ENCODE results near the gene JUN. TPM values are rescaled to one million over a fixed set of nuclear protein-coding genes. Genes with fewer than 3 reads are reported as not detected.

JUN gene
- total and polyA plus RNA-seq, 2 of the 13 experiments (the other 11 are each of a cell fraction or from before 2014, with no cell fraction given), result 18.2 to 22.3 TPM

GRCh38 chr1:58755468-58755872 is 28.4 kb downstream of the JUN start (continued):
- TF ChIP-seq, protein P1, sequence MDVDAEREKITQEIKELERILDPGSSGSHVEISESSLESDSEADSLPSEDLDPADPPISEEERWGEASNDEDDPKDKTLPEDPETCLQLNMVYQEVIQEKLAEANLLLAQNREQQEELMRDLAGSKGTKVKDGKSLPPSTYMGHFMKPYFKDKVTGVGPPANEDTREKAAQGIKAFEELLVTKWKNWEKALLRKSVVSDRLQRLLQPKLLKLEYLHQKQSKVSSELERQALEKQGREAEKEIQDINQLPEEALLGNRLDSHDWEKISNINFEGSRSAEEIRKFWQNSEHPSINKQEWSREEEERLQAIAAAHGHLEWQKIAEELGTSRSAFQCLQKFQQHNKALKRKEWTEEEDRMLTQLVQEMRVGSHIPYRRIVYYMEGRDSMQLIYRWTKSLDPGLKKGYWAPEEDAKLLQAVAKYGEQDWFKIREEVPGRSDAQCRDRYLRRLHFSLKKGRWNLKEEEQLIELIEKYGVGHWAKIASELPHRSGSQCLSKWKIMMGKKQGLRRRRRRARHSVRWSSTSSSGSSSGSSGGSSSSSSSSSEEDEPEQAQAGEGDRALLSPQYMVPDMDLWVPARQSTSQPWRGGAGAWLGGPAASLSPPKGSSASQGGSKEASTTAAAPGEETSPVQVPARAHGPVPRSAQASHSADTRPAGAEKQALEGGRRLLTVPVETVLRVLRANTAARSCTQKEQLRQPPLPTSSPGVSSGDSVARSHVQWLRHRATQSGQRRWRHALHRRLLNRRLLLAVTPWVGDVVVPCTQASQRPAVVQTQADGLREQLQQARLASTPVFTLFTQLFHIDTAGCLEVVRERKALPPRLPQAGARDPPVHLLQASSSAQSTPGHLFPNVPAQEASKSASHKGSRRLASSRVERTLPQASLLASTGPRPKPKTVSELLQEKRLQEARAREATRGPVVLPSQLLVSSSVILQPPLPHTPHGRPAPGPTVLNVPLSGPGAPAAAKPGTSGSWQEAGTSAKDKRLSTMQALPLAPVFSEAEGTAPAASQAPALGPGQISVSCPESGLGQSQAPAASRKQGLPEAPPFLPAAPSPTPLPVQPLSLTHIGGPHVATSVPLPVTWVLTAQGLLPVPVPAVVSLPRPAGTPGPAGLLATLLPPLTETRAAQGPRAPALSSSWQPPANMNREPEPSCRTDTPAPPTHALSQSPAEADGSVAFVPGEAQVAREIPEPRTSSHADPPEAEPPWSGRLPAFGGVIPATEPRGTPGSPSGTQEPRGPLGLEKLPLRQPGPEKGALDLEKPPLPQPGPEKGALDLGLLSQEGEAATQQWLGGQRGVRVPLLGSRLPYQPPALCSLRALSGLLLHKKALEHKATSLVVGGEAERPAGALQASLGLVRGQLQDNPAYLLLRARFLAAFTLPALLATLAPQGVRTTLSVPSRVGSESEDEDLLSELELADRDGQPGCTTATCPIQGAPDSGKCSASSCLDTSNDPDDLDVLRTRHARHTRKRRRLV (CRISPR knock-in tag; IDR thresholded peaks at IDR 0.05), result 0 out of 2 replicates have a peak, but pooled peaks have one; percentile 70
- TF ChIP-seq KMT2B (CRISPR knock-in tag; IDR thresholded peaks at IDR 0.05), result peak; percentile 63; the same call in 1 of the 2 replicates
- TF ChIP-seq, protein P2, sequence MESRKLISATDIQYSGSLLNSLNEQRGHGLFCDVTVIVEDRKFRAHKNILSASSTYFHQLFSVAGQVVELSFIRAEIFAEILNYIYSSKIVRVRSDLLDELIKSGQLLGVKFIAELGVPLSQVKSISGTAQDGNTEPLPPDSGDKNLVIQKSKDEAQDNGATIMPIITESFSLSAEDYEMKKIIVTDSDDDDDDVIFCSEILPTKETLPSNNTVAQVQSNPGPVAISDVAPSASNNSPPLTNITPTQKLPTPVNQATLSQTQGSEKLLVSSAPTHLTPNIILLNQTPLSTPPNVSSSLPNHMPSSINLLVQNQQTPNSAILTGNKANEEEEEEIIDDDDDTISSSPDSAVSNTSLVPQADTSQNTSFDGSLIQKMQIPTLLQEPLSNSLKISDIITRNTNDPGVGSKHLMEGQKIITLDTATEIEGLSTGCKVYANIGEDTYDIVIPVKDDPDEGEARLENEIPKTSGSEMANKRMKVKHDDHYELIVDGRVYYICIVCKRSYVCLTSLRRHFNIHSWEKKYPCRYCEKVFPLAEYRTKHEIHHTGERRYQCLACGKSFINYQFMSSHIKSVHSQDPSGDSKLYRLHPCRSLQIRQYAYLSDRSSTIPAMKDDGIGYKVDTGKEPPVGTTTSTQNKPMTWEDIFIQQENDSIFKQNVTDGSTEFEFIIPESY (CRISPR knock-in tag; IDR thresholded peaks at IDR 0.05), result peak; percentile 15; the same call in 1 of the 2 replicates
- no peak for TF ChIP-seq GTF3A (CRISPR knock-in tag; conservative IDR thresholded peaks at IDR 0.05)
- no peak for TF ChIP-seq ZEB1 (IDR thresholded peaks at IDR 0.05; ENCODE audit: insufficient replicate concordance, low read depth)
- TF ChIP-seq, protein P3, sequence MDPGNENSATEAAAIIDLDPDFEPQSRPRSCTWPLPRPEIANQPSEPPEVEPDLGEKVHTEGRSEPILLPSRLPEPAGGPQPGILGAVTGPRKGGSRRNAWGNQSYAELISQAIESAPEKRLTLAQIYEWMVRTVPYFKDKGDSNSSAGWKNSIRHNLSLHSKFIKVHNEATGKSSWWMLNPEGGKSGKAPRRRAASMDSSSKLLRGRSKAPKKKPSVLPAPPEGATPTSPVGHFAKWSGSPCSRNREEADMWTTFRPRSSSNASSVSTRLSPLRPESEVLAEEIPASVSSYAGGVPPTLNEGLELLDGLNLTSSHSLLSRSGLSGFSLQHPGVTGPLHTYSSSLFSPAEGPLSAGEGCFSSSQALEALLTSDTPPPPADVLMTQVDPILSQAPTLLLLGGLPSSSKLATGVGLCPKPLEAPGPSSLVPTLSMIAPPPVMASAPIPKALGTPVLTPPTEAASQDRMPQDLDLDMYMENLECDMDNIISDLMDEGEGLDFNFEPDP (CRISPR knock-in tag; conservative IDR thresholded peaks at IDR 0.05), result no peak
- TF ChIP-seq PBX2 (CRISPR knock-in tag; IDR thresholded peaks at IDR 0.05), result no peak
- peak; percentile 90 for TF ChIP-seq SALL1 (CRISPR knock-in tag; IDR thresholded peaks at IDR 0.05)
- TF ChIP-seq, protein P4, sequence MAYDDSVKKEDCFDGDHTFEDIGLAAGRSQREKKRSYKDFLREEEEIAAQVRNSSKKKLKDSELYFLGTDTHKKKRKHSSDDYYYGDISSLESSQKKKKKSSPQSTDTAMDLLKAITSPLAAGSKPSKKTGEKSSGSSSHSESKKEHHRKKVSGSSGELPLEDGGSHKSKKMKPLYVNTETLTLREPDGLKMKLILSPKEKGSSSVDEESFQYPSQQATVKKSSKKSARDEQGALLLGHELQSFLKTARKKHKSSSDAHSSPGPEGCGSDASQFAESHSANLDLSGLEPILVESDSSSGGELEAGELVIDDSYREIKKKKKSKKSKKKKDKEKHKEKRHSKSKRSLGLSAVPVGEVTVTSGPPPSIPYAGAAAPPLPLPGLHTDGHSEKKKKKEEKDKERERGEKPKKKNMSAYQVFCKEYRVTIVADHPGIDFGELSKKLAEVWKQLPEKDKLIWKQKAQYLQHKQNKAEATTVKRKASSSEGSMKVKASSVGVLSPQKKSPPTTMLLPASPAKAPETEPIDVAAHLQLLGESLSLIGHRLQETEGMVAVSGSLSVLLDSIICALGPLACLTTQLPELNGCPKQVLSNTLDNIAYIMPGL (CRISPR knock-in tag; IDR thresholded peaks at IDR 0.05; ENCODE audit: borderline replicate concordance in 1 of 2, low read depth in 1 of 2), result peak in 1 of 2 experiments; percentile 74; a peak in 1 of 4 replicates
- peak; percentile 70; the same call in 1 of the 2 replicates for TF ChIP-seq ZNF335 (CRISPR knock-in tag; IDR thresholded peaks at IDR 0.05)
- no peak for TF ChIP-seq FIP1L1 (IDR thresholded peaks at IDR 0.05; ENCODE audit: borderline replicate concordance, insufficient read depth, low read depth, low read length)
- no peak for TF ChIP-seq ZBTB8A (CRISPR knock-in tag; IDR thresholded peaks at IDR 0.05; ENCODE audit: borderline replicate concordance, low read depth)
- no peak for TF ChIP-seq ZNF451 (CRISPR knock-in tag; IDR thresholded peaks at IDR 0.05)
- no peak for TF ChIP-seq HIVEP1 (CRISPR knock-in tag; IDR thresholded peaks at IDR 0.05)
- TF ChIP-seq, protein P5, sequence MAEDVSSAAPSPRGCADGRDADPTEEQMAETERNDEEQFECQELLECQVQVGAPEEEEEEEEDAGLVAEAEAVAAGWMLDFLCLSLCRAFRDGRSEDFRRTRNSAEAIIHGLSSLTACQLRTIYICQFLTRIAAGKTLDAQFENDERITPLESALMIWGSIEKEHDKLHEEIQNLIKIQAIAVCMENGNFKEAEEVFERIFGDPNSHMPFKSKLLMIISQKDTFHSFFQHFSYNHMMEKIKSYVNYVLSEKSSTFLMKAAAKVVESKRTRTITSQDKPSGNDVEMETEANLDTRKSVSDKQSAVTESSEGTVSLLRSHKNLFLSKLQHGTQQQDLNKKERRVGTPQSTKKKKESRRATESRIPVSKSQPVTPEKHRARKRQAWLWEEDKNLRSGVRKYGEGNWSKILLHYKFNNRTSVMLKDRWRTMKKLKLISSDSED (CRISPR knock-in tag; IDR thresholded peaks at IDR 0.05), result no peak
- no peak for TF ChIP-seq RFXAP (CRISPR knock-in tag; IDR thresholded peaks at IDR 0.05; ENCODE audit: borderline replicate concordance)

Measured in HepG2 (cell line).